K562 (cell line): Measurements from ENCODE around the gene MED31. TPM values are rescaled to one million over a fixed set of nuclear protein-coding genes. Genes with fewer than 3 reads are reported as not detected.

Experiments used
- ATAC-seq: fragments of 200-7000 bp; cut with Tn5 transposase; 3 replicates; pipeline ENCODE4 v1.9.1; 2020; ENCODE audit warnings: moderate library complexity
- BruUV-seq: library from RNA; stranded (reverse); fragments of 400-500 nt; replicated peaks from 2 replicates; lab custom pipeline; 2021; lab: Mats Ljungman, UMichigan
- CTCF ChIA-PET: fragments of 300-600 bp; formaldehyde crosslinking; extraction: SDS; loops from one replicate; lab custom pipeline; 2021; ENCODE audit warnings: low intra/inter-chr PET ratio; lab: Yijun Ruan, JAX
- POLR2A ChIA-PET: fragments of 300-600, 350-650 bp; sonication (Branson Sonifier 250); formaldehyde crosslinking; extraction: SDS; loops from one replicate; lab custom pipeline; 2021; ENCODE audit warnings: antibody characterized with exemption, inconsistent platforms; lab: Yijun Ruan, JAX
- DNase-seq, 4 experiments: peaks; one replicate each; pipeline versions ENCODE4 v3.0.0 to v3.0.0-alpha.2; 2011 to 2018; ENCODE audit warnings: low spot score in 3 of 4, mixed read lengths in 3 of 4; ENCODE audit errors: extremely low read depth in 1 of 4
- FAIRE-seq: peaks from 2 replicates; lab custom pipeline; 2011; peaks lifted over from hg19 to GRCh38; lab: Jason Lieb, UNC
- H2AFZ ChIP-seq: 2 replicates; pipeline ENCODE4 v1.6.0; 2011; ENCODE audit warnings: low read depth, low read length, control low read depth, inconsistent platforms
- H3K27ac ChIP-seq: fragments of 200-600 bp; 3 replicates; pipeline ENCODE4 v1.8.0; 2011; ENCODE audit warnings: low read depth, mild to moderate bottlenecking, control low read depth, inconsistent platforms, low read length, moderate library complexity, mixed read lengths; ENCODE audit errors: extremely low read depth
- H3K27me3 ChIP-seq, 2 experiments: fragments of 300-600 bp in 1 of 2; 2 replicates in 1 of 2; 3 replicates in 1 of 2; pipeline versions ENCODE4 v1.6.0 to v1.8.0; 2011; ENCODE audit warnings: inconsistent platforms in 2 of 2, low read length in 2 of 2, mild to moderate bottlenecking in 1 of 2, mixed read lengths in 1 of 2, moderate library complexity in 1 of 2; ENCODE audit not compliant: control insufficient read depth in 2 of 2, insufficient read depth in 2 of 2
- H3K36me3 ChIP-seq: fragments of 300-600 bp; 3 replicates; pipeline ENCODE4 v1.8.0; 2011; ENCODE audit warnings: mild to moderate bottlenecking, low read length, inconsistent platforms; ENCODE audit not compliant: control insufficient read depth, insufficient read depth
- H3K4me1 ChIP-seq, 2 experiments: fragments of 200-600 bp in 1 of 2; replicated peaks in 1 of 2; 2 replicates in 1 of 2; 3 replicates in 1 of 2; pipeline versions ENCODE4 v1.5.1 to v1.8.0; 2011; ENCODE audit warnings: inconsistent platforms in 2 of 2, low read length in 2 of 2, mild to moderate bottlenecking in 1 of 2, mixed read lengths in 1 of 2, moderate library complexity in 1 of 2; ENCODE audit not compliant: control insufficient read depth in 2 of 2, insufficient read depth in 2 of 2
- H3K4me2 ChIP-seq: 2 replicates; pipeline ENCODE4 v1.6.1; 2011; ENCODE audit warnings: low read length, control low read depth, inconsistent platforms, mixed read lengths; ENCODE audit not compliant: insufficient read depth
- H3K4me3 ChIP-seq: fragments of 200-600 bp; sonication (generic), shearing (Covaris generic); 2 replicates; pipeline ENCODE4 v1.5.1; 2016; ENCODE audit warnings: control low read depth, inconsistent platforms
- H3K79me2 ChIP-seq: fragments of 200-600 bp; 3 replicates; pipeline ENCODE4 v1.8.0; 2011; ENCODE audit warnings: low read length, inconsistent platforms; ENCODE audit not compliant: control insufficient read depth, insufficient read depth
- H3K9ac ChIP-seq, 2 experiments: 2 replicates each; pipeline versions ENCODE4 v1.6.0 to v1.6.1; 2011; ENCODE audit warnings: low read depth in 2 of 2, low read length in 2 of 2, control low read depth in 1 of 2, inconsistent platforms in 1 of 2, mild to moderate bottlenecking in 1 of 2, mixed read lengths in 1 of 2; ENCODE audit not compliant: insufficient read depth in 1 of 2
- H3K9me1 ChIP-seq: one replicate; pipeline ENCODE4 v1.6.0; 2011; ENCODE audit warnings: inconsistent platforms, mild to moderate bottlenecking, low read length, moderate library complexity; ENCODE audit not compliant: control insufficient read depth, insufficient read depth
- H3K9me3 ChIP-seq: replicated peaks from 2 replicates; pipeline ENCODE4 v1.5.1; 2011; ENCODE audit warnings: low read depth, low read length, inconsistent platforms; ENCODE audit not compliant: control insufficient read depth, insufficient read depth
- H4K20me1 ChIP-seq: replicated peaks from 2 replicates; pipeline ENCODE4 v1.6.1; 2011; ENCODE audit warnings: low read length, inconsistent platforms, mixed read lengths; ENCODE audit not compliant: control insufficient read depth, insufficient read depth
- CBX8 ChIP-seq: fragments of 200-600 bp; sonication (generic); IDR thresholded peaks from 2 replicates; pipeline ENCODE4 v1.6.1; 2012; ENCODE audit warnings: borderline replicate concordance, mixed run types, low read depth, mild to moderate bottlenecking, moderate library complexity, mixed read lengths, low read length, control low read depth, inconsistent platforms; ENCODE audit not compliant: poor library complexity, severe bottlenecking; ENCODE audit errors: extremely low read depth
- CREB3L1 ChIP-seq: fragments of 450-650 bp; IDR thresholded peaks from 2 replicates; pipeline ENCODE4 v1.6.1; 2014; ENCODE audit warnings: low read depth, mild to moderate bottlenecking, moderate library complexity, borderline replicate concordance
- ESRRA ChIP-seq: fragments of 450-650 bp; IDR thresholded peaks from 2 replicates; pipeline ENCODE4 v1.6.1; 2014; ENCODE audit warnings: low read depth, mild to moderate bottlenecking, moderate library complexity, borderline replicate concordance
- GATAD2B ChIP-seq: fragments of 450-650 bp; IDR thresholded peaks from 2 replicates; pipeline ENCODE4 v1.6.1; 2017; ENCODE audit warnings: mild to moderate bottlenecking, borderline replicate concordance
- KAT2B ChIP-seq: IDR thresholded peaks from one replicate; pipeline ENCODE4 v1.6.1; 2012; ENCODE audit warnings: low read depth, mild to moderate bottlenecking, control low read depth, inconsistent platforms, low read length, moderate library complexity
- MED1 ChIP-seq: sonication (generic); formaldehyde crosslinking; IDR thresholded peaks from 2 replicates; pipeline ENCODE4 v1.8.1; 2023; ENCODE audit warnings: missing genetic modification reagents, borderline replicate concordance
- ZNF668 ChIP-seq: fragments of 250-450 bp; sonication (Bioruptor Pico); IDR thresholded peaks from 2 replicates; pipeline ENCODE4 v1.8.0; 2022; ENCODE audit warnings: mild to moderate bottlenecking, inconsistent platforms
- WGBS: fragments of 100-300 bp; shearing (Covaris generic); methylation state at CpG from one replicate; pipeline ENCODE4 v1.1.6; 2016; ENCODE audit warnings: low coverage, mixed read lengths; ENCODE audit not compliant: insufficient coverage; ENCODE audit errors: missing lambda C conversion rate; 5-methylcytosine and 5-hydroxymethylcytosine counted together
- in situ Hi-C: fragments of 300-500 bp; cut with MboI; formaldehyde crosslinking; loops from 4 replicates; pipeline ENCODE4 v1.15.0; 2018; ENCODE audit warnings: inconsistent platforms, mixed read lengths
- intact Hi-C: fragments of 100-400 bp; cut with micrococcal nuclease; formaldehyde crosslinking; loops from 2 replicates; pipeline ENCODE4 v1.14.2; 2022
- polyA plus RNA-seq, 8 experiments: library from polyadenylated mRNA; depleted of rRNA in 4 of 8; stranded (reverse) in 5 of 8; unstranded in 3 of 8; fragments of >200 nt; fragmentation: Nextera tagmentation in 2 of 8; fragmentation: Illumina TruSeq in 1 of 8; extraction: Ambion mirVana in 2 of 8; extraction: Trizol in 1 of 8; gene quantifications; 2 replicates each; pipeline versions ENCODE4 v1.2.1 to v1.2.3, GENCODE V29; 2011 to 2014; ENCODE audit warnings: inconsistent platforms in 1 of 8, missing spikeins in 1 of 8
- total RNA-seq, 7 experiments: library from RNA; depleted of rRNA in 6 of 7; stranded (reverse); fragments of >200 nt in 6 of 7; fragmentation: Illumina TruSeq in 2 of 7; extraction: Trizol in 2 of 7; gene quantifications; 2 replicates each; pipeline versions ENCODE4 v1.2.1 to v1.2.3, GENCODE V29; 2011 to 2021; ENCODE audit warnings: low replicate concordance in 1 of 7
- TF ChIP-seq, protein P1 (sequence below): sonication (generic); formaldehyde crosslinking; IDR thresholded peaks from 2 replicates; pipeline ENCODE4 v1.8.0; 2023; ENCODE audit warnings: mild to moderate bottlenecking, missing genetic modification reagents
- TF ChIP-seq, protein P2 (sequence below): fragments of 200-400 bp; formaldehyde crosslinking; IDR thresholded peaks from 2 replicates; pipeline ENCODE4 v1.6.1; 2017; ENCODE audit warnings: mild to moderate bottlenecking, low read depth, low read length, moderate library complexity
- TF ChIP-seq, protein P3 (sequence below): fragments of 150-350 bp; conservative IDR thresholded peaks from 2 replicates; pipeline ENCODE4 v1.6.1; 2014; ENCODE audit warnings: low read length
- TF ChIP-seq, protein P4 (sequence below): sonication (generic); IDR thresholded peaks from 2 replicates; pipeline ENCODE4 v1.6.1; 2016

The MED31 gene
- total and polyA plus RNA-seq, 9 of the 15 experiments (the other 6 are each of a cell fraction or from before 2014, with no cell fraction given): 6.4 to 39.9 (median 14.6) TPM

DNA sequence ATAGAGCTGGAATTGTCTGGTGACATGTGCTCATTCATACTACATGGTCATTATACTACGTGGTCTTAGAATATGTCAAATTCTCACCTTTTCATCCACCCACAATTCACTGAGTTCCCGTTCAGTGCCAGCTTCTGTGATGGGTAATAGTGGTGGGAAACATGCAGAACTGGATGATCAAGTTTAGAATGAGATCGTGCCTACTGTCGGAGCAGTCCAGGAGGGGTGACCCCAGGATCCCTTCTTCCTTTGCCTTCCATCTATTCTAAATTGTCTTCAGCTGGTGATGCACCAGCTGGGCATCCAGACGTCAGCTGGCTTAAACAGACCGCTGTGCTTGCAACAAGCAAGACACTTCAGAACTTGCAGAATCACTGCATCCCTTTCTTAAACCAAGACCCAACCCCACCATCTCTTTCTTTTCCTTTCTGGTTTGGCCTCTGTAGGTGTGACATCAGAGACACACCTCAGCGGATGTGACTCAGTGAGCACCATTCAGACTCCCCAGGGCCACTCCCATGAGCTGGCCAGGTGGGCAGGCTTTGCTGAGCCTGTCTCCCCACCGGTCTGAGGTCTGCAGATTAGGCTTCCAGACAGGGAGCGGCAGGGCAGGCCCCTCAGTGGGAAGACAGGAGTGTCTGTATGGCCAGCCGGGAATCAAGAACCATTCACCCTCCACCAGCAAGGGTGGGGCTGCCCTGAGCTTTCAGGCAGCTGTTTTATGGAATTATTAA lies 18.2 kb upstream of the MED31 start:
- Histone ChIP-seq H3K79me2 (no peaks in the 10 kb centered on the region), H3K4me3 (no peak overlapping the region), H2AFZ (no peak overlapping the region), H3K4me1 (no peaks in the 10 kb centered on the region; a peak in 1 of 5 replicates), H3K4me2 (no peak overlapping the region), H3K9me3 (no peaks in the 10 kb centered on the region), H3K9me1 (no peaks in the 10 kb centered on the region), H4K20me1 (no peaks in the 10 kb centered on the region), H3K27me3 (peaks cover 6 to 41% of the 10 kb centered on the region in 2 experiments; a peak in 4 of 5 replicates), H3K36me3 (no peaks in the 10 kb centered on the region), H3K27ac (no peak overlapping the region), H3K9ac (no peak overlapping the region)
- no peak for FAIRE-seq
- intact Hi-C loops (loop anchor here (5.0 kb wide), 2 partner anchors 173 to 343 kb away; partner anchors contain the start of gene RNASEK), in situ Hi-C loops (loop anchor here (5.0 kb wide), 1 partner anchor 338 kb away; no protein-coding TSS in a partner anchor)
- ChIA-PET CTCF (no interaction called here), POLR2A (interaction anchor here (0.7 kb wide), 1 partner anchor 132 kb away, joined by 3 read pairs; no protein-coding TSS in a partner anchor)
- no peak for ATAC-seq
- no peak for DNase-seq
- 0% methylated on average over 7 of the region's 10 CpGs for WGBS
- no TSS peak for BruUV-seq
- TF ChIP-seq CBX8 (no peak), MED1 (CRISPR knock-in tag) (no peak), GATAD2B (no peak), CREB3L1 (no peak), ESRRA (no peak), KAT2B (no peak), ZNF668 (CRISPR knock-in tag) (no peak)
- TF ChIP-seq, protein P1, sequence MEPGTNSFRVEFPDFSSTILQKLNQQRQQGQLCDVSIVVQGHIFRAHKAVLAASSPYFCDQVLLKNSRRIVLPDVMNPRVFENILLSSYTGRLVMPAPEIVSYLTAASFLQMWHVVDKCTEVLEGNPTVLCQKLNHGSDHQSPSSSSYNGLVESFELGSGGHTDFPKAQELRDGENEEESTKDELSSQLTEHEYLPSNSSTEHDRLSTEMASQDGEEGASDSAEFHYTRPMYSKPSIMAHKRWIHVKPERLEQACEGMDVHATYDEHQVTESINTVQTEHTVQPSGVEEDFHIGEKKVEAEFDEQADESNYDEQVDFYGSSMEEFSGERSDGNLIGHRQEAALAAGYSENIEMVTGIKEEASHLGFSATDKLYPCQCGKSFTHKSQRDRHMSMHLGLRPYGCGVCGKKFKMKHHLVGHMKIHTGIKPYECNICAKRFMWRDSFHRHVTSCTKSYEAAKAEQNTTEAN (CRISPR knock-in tag): no peak
- TF ChIP-seq, protein P2, sequence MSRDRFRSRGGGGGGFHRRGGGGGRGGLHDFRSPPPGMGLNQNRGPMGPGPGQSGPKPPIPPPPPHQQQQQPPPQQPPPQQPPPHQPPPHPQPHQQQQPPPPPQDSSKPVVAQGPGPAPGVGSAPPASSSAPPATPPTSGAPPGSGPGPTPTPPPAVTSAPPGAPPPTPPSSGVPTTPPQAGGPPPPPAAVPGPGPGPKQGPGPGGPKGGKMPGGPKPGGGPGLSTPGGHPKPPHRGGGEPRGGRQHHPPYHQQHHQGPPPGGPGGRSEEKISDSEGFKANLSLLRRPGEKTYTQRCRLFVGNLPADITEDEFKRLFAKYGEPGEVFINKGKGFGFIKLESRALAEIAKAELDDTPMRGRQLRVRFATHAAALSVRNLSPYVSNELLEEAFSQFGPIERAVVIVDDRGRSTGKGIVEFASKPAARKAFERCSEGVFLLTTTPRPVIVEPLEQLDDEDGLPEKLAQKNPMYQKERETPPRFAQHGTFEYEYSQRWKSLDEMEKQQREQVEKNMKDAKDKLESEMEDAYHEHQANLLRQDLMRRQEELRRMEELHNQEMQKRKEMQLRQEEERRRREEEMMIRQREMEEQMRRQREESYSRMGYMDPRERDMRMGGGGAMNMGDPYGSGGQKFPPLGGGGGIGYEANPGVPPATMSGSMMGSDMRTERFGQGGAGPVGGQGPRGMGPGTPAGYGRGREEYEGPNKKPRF: no peak
- TF ChIP-seq, protein P3, sequence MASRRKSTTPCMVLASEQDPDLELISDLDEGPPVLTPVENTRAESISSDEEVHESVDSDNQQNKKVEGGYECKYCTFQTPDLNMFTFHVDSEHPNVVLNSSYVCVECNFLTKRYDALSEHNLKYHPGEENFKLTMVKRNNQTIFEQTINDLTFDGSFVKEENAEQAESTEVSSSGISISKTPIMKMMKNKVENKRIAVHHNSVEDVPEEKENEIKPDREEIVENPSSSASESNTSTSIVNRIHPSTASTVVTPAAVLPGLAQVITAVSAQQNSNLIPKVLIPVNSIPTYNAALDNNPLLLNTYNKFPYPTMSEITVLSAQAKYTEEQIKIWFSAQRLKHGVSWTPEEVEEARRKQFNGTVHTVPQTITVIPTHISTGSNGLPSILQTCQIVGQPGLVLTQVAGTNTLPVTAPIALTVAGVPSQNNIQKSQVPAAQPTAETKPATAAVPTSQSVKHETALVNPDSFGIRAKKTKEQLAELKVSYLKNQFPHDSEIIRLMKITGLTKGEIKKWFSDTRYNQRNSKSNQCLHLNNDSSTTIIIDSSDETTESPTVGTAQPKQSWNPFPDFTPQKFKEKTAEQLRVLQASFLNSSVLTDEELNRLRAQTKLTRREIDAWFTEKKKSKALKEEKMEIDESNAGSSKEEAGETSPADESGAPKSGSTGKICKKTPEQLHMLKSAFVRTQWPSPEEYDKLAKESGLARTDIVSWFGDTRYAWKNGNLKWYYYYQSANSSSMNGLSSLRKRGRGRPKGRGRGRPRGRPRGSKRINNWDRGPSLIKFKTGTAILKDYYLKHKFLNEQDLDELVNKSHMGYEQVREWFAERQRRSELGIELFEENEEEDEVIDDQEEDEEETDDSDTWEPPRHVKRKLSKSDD: no peak
- TF ChIP-seq, protein P4, sequence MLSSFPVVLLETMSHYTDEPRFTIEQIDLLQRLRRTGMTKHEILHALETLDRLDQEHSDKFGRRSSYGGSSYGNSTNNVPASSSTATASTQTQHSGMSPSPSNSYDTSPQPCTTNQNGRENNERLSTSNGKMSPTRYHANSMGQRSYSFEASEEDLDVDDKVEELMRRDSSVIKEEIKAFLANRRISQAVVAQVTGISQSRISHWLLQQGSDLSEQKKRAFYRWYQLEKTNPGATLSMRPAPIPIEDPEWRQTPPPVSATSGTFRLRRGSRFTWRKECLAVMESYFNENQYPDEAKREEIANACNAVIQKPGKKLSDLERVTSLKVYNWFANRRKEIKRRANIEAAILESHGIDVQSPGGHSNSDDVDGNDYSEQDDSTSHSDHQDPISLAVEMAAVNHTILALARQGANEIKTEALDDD: no peak
